GM23338 (cell line): ENCODE measurements around the gene EMP2.

Source experiments
- CREB1 ChIP-seq: fragments of 250-450 bp; sonication (Bioruptor Pico); IDR thresholded peaks from 2 replicates; pipeline ENCODE4 v1.5.0; 2020; ENCODE audit warnings: low read depth, mild to moderate bottlenecking, moderate library complexity
- CTCF ChIP-seq, 2 experiments: fragments of 200-600 bp in 1 of 2; sonication (generic) in 1 of 2; conservative IDR thresholded peaks; 2 replicates each; pipeline versions ENCODE4 v1.5.1 to v1.6.1; 2016 to 2017; ENCODE audit warnings: antibody characterized with exemption in 2 of 2, low read depth in 2 of 2, mild to moderate bottlenecking in 2 of 2, moderate library complexity in 1 of 2
- EZH2 ChIP-seq: fragments of 200-600 bp; sonication (generic); IDR thresholded peaks from one replicate; pipeline ENCODE4 v1.8.0; 2017; ENCODE audit warnings: antibody characterized with exemption, mild to moderate bottlenecking, low read depth; ENCODE audit not compliant: unreplicated experiment
- EZH2phosphoT487 ChIP-seq: fragments of 200-600 bp; sonication (generic); IDR thresholded peaks from one replicate; pipeline ENCODE4 v1.8.1; 2018; ENCODE audit warnings: antibody characterized with exemption; ENCODE audit not compliant: unreplicated experiment
- JUNB ChIP-seq: IDR thresholded peaks from one replicate; pipeline ENCODE4 v1.6.1; 2016; ENCODE audit warnings: antibody characterized with exemption; ENCODE audit not compliant: unreplicated experiment
- NANOG ChIP-seq: IDR thresholded peaks from 2 replicates; pipeline ENCODE4 v1.6.1; 2016; ENCODE audit warnings: antibody characterized with exemption, borderline replicate concordance
- POLR2AphosphoS5 ChIP-seq: IDR thresholded peaks from 2 replicates; pipeline ENCODE4 v1.6.1; 2016; ENCODE audit warnings: antibody characterized with exemption, low read depth
- REST ChIP-seq: IDR thresholded peaks from one replicate; pipeline ENCODE4 v1.6.1; 2018; ENCODE audit warnings: antibody characterized with exemption; ENCODE audit not compliant: unreplicated experiment
- STAT1 ChIP-seq: IDR thresholded peaks from one replicate; pipeline ENCODE4 v1.6.1; 2016; ENCODE audit warnings: antibody characterized with exemption; ENCODE audit not compliant: unreplicated experiment
- ZNF331 ChIP-seq: fragments of 250-450 bp; sonication (Bioruptor Pico); IDR thresholded peaks from 2 replicates; pipeline ENCODE4 v1.5.0; 2020; ENCODE audit warnings: low read depth, mild to moderate bottlenecking, moderate library complexity
- ZNF462 ChIP-seq: fragments of 250-450 bp; sonication (Bioruptor Pico); IDR thresholded peaks from 2 replicates; pipeline ENCODE4 v1.5.0; 2020; ENCODE audit warnings: mild to moderate bottlenecking, moderate library complexity

- TF ChIP-seq CTCF (conservative IDR thresholded peaks at IDR 0.05; ENCODE audit: low read depth in 2 of 2) (no peak), ZNF331 (CRISPR knock-in tag) (no peak), ZNF462 (CRISPR knock-in tag) (no peak), EZH2phosphoT487 (no peak), JUNB (no peak), EZH2 (no peak), POLR2AphosphoS5 (no peak), NANOG (no peak), REST (no peak), CREB1 (CRISPR knock-in tag) (no peak), STAT1 (no peak)
Measured at GRCh38 chr16:10608687-10609401, 28.4 kb upstream of the EMP2 start.
